ENCODE results near the gene CALCOCO2. TPM values are rescaled to one million over a fixed set of nuclear protein-coding genes. Genes with fewer than 3 reads are reported as not detected.

The CALCOCO2 gene
- total and polyA plus RNA-seq, 2 of the 13 experiments (the other 11 are each of a cell fraction or from before 2014, with no cell fraction given): 72.9 to 111 TPM

DNA sequence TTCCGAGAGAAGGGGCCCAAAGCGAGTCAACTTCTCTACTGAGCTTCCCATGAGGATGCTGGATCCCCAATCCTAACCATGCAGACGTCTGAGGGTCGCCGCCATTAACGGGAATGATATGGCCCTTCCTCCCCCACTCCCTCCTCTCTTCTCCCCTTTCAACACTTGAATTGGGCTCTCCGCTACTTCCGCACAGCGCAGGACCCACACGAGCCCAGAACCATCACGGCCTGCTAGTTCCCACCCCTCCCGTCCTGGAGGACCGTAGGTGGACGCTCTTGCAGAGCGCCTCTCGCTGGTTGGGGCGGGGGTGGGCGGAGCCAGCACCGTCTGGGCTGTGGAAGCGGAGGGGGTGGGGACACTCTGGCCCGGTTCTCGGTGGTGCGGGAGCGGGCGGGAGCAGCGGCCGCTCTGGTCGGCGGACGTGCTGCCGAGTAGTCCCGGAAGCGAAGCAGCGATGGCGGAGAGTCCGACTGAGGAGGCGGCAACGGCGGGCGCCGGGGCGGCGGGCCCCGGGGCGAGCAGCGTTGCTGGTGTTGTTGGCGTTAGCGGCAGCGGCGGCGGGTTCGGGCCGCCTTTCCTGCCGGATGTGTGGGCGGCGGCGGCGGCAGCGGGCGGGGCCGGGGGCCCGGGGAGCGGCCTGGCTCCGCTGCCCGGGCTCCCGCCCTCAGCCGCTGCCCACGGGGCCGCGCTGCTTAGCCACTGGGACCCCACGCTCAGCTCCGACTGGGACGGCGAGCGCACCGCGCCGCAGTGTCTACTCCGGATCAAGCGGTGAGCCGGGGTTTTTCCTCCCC, 77.4 kb downstream of the CALCOCO2 start, which contains the start of gene UBE2Z:
Gene UBE2Z, plus strand, starts transcription at position 361 of the 797 bp plus-strand sequence. Its CDS starts 97 bp downstream, at position 458.
- peak within 1 kb of the TSS; percentile 91 for H3K27ac ChIP-seq (ENCODE audit: extremely low read length, insufficient read depth, low read length)
- peak within 1 kb of the TSS; percentile 24 for H2AFZ ChIP-seq (ENCODE audit: low read length)
- peak within 1 kb of the TSS; percentile 92 for H3K4me2 ChIP-seq (ENCODE audit: low read depth, low read length)
- H3K36me3 ChIP-seq (replicated peaks in 1 of 2; ENCODE audit: control insufficient read depth in 1 of 2, insufficient read depth in 2 of 2, low read length in 2 of 2): peaks cover 16 to 29% of the 10 kb centered on the region in 2 experiments
- H3K9ac ChIP-seq (ENCODE audit: insufficient read depth, low read depth, low read length): peak within 1 kb of the TSS; percentile 89
- ATAC-seq: peak; percentile 92
- in situ Hi-C loops (cut with HindIII; ENCODE audit: extremely low pct_ligation_motif_present, low pct_unique_long_range_greater_than_20kb) (no loop called here), intact Hi-C loops (cut with micrococcal nuclease; ENCODE audit: unreplicated experiment) (loop anchor here (1.0 kb wide), 1 partner anchor 16 kb away; the partner anchor contains the start of gene ATP5MC1)
- H3K4me1 ChIP-seq (ENCODE audit: insufficient read depth, low read length): peaks cover 69% of the 10 kb centered on the region
- peak; percentile 95 for FAIRE-seq
- no peaks in the 10 kb centered on the region; a peak in 1 of 5 replicates for H3K27me3 ChIP-seq (ENCODE audit: control insufficient read depth in 1 of 2, insufficient read depth in 2 of 2, low read length in 2 of 2)
- POLR2A ChIA-PET: interaction anchor here (0.6 to 9.6 kb wide), 17 partner anchors 9 to 1439 kb away, joined by 3 to 194 read pairs (median 5); partner anchors contain the start of genes ATP5MC1, IGF2BP1 and SNF8
- H3K79me2 ChIP-seq (ENCODE audit: insufficient read depth, low read length): peaks cover 41% of the 10 kb centered on the region
- CTCF ChIA-PET (ENCODE audit: low intra/inter-chr PET ratio, low total read pairs): no interaction called here
- DNase-seq (ENCODE audit: low spot score): peak; percentile 95
- no TSS peak for BruUV-seq (replicated peaks)
- peak within 1 kb of the TSS; percentile 82 to 97 (median 94) for H3K4me3 ChIP-seq (replicated peaks in 1 of 3; ENCODE audit: insufficient read depth in 1 of 3, low read depth in 2 of 3, low read length in 3 of 3)
- H4K20me1 ChIP-seq (ENCODE audit: insufficient read depth, low read length): peaks cover 31% of the 10 kb centered on the region
- no peaks in the 10 kb centered on the region for H3K9me3 ChIP-seq (ENCODE audit: low read length)
- WGBS (ENCODE audit: low lambda C conversion rate): 1% methylated on average over 52 of the region's 81 CpGs
- TF ChIP-seq ZNF350 (CRISPR knock-in tag; IDR thresholded peaks at IDR 0.05; ENCODE audit: borderline replicate concordance, low read depth): peak; percentile 97
- peak; percentile 72 for TF ChIP-seq MEF2D (CRISPR knock-in tag; IDR thresholded peaks at IDR 0.05)
- TF ChIP-seq, protein P1, sequence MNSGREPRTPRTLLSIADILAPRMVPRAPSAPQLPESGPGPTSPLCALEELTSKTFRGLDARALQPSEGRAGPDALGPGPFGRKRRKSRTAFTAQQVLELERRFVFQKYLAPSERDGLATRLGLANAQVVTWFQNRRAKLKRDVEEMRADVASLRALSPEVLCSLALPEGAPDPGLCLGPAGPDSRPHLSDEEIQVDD (CRISPR knock-in tag; IDR thresholded peaks at IDR 0.05; ENCODE audit: borderline replicate concordance): 0 out of 2 replicates have a peak, but pooled peaks have one; percentile 80
- peak; percentile 83 for TF ChIP-seq GATAD2A (CRISPR knock-in tag; IDR thresholded peaks at IDR 0.05)
- TF ChIP-seq, protein P2, sequence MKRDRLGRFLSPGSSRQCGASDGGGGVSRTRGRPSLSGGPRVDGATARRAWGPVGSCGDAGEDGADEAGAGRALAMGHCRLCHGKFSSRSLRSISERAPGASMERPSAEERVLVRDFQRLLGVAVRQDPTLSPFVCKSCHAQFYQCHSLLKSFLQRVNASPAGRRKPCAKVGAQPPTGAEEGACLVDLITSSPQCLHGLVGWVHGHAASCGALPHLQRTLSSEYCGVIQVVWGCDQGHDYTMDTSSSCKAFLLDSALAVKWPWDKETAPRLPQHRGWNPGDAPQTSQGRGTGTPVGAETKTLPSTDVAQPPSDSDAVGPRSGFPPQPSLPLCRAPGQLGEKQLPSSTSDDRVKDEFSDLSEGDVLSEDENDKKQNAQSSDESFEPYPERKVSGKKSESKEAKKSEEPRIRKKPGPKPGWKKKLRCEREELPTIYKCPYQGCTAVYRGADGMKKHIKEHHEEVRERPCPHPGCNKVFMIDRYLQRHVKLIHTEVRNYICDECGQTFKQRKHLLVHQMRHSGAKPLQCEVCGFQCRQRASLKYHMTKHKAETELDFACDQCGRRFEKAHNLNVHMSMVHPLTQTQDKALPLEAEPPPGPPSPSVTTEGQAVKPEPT (CRISPR knock-in tag; IDR thresholded peaks at IDR 0.05; ENCODE audit: low read depth): peak; percentile 94
- TF ChIP-seq ZMYM2 (CRISPR knock-in tag; IDR thresholded peaks at IDR 0.05): no peak
- TF ChIP-seq, protein P3, sequence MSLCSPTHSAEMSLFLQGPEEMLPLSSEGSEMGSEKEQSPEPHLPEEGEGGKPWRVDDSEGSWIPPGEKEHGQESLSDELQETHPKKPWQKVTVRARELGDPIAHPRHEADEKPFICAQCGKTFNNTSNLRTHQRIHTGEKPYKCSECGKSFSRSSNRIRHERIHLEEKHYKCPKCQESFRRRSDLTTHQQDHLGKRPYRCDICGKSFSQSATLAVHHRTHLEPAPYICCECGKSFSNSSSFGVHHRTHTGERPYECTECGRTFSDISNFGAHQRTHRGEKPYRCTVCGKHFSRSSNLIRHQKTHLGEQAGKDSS (CRISPR knock-in tag; IDR thresholded peaks at IDR 0.05; ENCODE audit: borderline replicate concordance, low read depth): peak; percentile 95
- no peak for TF ChIP-seq TCF7 (IDR thresholded peaks at IDR 0.05; ENCODE audit: low read depth)
- TF ChIP-seq CENPT (CRISPR knock-in tag; IDR thresholded peaks at IDR 0.05; ENCODE audit: low read depth): 0 out of 2 replicates have a peak, but pooled peaks have one; percentile 17
- TF ChIP-seq ZNF670 (CRISPR knock-in tag; IDR thresholded peaks at IDR 0.05; ENCODE audit: borderline replicate concordance): 0 out of 2 replicates have a peak, but pooled peaks have one; percentile 60
- peak; percentile 86; the same call in 1 of the 2 replicates for TF ChIP-seq ZNF232 (CRISPR knock-in tag; IDR thresholded peaks at IDR 0.05; ENCODE audit: borderline replicate concordance)
- peak; percentile 74 for TF ChIP-seq KDM4B (CRISPR knock-in tag; IDR thresholded peaks at IDR 0.05)
- TF ChIP-seq, protein P4, sequence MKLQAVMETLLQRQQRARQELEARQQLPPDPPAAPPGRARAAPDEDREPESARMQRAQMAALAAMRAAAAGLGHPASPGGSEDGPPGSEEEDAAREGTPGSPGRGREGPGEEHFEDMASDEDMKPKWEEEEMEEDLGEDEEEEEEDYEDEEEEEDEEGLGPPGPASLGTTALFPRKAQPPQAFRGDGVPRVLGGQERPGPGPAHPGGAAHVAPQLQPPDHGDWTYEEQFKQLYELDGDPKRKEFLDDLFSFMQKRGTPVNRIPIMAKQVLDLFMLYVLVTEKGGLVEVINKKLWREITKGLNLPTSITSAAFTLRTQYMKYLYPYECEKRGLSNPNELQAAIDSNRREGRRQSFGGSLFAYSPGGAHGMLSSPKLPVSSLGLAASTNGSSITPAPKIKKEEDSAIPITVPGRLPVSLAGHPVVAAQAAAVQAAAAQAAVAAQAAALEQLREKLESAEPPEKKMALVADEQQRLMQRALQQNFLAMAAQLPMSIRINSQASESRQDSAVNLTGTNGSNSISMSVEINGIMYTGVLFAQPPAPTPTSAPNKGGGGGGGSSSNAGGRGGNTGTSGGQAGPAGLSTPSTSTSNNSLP (IDR thresholded peaks at IDR 0.05; ENCODE audit: low read depth, low read length): no peak
- TF ChIP-seq, protein P5, sequence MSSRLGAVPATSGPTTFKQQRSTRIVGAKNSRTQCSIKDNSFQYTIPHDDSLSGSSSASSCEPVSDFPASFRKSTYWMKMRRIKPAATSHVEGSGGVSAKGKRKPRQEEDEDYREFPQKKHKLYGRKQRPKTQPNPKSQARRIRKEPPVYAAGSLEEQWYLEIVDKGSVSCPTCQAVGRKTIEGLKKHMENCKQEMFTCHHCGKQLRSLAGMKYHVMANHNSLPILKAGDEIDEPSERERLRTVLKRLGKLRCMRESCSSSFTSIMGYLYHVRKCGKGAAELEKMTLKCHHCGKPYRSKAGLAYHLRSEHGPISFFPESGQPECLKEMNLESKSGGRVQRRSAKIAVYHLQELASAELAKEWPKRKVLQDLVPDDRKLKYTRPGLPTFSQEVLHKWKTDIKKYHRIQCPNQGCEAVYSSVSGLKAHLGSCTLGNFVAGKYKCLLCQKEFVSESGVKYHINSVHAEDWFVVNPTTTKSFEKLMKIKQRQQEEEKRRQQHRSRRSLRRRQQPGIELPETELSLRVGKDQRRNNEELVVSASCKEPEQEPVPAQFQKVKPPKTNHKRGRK (CRISPR knock-in tag; IDR thresholded peaks at IDR 0.05): no peak
- peak; percentile 93 for TF ChIP-seq ELF3 (CRISPR knock-in tag; IDR thresholded peaks at IDR 0.05)
